Hematopoietic multipotent progenitor cell treated with erythropoietin and hydrocortisone succinate and interleukin-3 and kit ligand, for 15 days (in vitro differentiated cells): ENCODE measurements around the gene ZSCAN1.

Experiments used
- DNase-seq: peaks from one replicate; pipeline ENCODE4 v3.0.0-alpha.2; 2015; ENCODE audit warnings: low spot score

Gene ZSCAN1

GRCh38 chr19:58040751-58041525, 7.1 kb downstream of the ZSCAN1 start:
- DNase-seq, result no peak

- DNase-seq, result no peak
These were observed 8.9 kb downstream of the ZSCAN1 start for GRCh38 chr19:58042495-58043340.

DNA sequence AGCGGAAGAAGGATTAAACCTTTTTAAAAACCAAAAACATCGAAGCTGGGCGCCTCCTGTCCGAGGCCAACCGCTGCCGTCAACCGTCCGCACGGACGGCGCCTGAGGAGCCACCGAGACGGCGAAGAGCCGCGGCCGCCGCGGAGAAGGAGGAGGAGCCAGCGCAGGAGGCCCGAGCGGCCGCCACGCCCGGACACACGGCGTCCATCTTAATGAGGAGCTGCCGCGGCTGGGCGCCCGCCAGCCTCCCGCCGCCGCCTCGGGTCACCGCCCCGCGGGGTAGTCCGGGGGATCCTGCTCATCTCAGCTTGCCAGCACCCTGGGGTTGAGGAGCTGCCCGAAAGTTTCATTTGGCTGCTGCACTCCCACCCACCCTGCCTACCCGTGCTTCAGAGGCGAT, 10.6 kb downstream of the ZSCAN1 start:
- no peak for DNase-seq

GRCh38 chr19:58044886-58045285, 11.1 kb downstream of the ZSCAN1 start:
- DNase-seq, result no peak

DNA sequence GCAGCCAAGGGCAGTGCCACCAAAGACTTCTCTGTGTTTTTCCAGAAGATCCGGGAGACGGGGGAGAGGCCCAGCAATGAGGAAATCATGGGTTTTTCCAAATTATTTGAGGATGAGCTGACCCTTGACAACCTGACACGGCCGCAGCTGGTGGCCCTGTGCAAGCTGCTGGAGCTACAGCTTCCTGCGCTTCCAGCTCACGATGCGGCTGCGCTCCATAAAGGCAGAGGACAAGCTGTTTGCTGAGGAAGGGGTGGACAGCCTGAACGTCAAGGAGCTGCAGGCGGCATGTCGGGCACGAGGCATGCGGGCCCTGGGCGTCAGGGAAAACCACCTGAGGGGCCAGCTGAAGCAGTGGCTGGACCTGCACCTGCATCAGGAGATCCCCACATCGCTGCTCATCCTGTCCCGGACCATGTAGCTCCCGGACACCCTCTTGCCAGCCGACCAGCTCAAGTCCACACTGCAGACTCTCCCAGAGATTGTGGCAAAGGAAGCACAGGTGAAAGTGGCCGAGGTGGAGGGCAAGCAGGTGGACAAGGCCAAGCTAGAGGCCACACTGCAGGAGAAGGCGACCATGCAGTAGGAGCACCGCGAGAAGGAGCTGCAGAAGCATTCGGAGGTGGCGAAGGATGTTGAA, 11.7 kb downstream of the ZSCAN1 start:
- no peak for DNase-seq

GRCh38 chr19:58046856-58047255, 13.0 kb downstream of the ZSCAN1 start:
- no peak for DNase-seq

DNA sequence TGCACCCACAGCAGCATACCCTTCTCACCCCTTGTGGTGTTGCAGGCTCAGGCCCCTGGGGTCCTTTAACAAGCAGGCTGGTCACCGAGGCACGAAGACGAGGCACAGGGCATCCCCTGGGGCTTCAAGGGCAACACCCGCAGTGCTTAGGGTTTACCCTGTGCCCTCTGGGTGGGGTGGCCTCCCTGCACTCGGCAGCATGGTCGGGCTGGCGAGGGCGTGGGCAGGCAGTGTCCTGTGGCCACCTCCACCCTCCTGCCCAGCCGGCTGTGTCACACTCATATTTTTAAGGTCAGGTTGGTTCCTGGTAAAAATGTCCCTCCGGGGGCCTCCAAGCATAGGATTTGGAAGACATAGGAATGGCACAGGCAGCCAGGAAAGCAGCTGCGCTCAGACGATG, 13.8 kb downstream of the ZSCAN1 start:
- DNase-seq, result no peak

GRCh38 chr19:58052256-58052655, 18.4 kb downstream of the ZSCAN1 start:
- no peak for DNase-seq

- no peak for DNase-seq
These were observed 19.8 kb downstream of the ZSCAN1 start for GRCh38 chr19:58053480-58054156.

DNA sequence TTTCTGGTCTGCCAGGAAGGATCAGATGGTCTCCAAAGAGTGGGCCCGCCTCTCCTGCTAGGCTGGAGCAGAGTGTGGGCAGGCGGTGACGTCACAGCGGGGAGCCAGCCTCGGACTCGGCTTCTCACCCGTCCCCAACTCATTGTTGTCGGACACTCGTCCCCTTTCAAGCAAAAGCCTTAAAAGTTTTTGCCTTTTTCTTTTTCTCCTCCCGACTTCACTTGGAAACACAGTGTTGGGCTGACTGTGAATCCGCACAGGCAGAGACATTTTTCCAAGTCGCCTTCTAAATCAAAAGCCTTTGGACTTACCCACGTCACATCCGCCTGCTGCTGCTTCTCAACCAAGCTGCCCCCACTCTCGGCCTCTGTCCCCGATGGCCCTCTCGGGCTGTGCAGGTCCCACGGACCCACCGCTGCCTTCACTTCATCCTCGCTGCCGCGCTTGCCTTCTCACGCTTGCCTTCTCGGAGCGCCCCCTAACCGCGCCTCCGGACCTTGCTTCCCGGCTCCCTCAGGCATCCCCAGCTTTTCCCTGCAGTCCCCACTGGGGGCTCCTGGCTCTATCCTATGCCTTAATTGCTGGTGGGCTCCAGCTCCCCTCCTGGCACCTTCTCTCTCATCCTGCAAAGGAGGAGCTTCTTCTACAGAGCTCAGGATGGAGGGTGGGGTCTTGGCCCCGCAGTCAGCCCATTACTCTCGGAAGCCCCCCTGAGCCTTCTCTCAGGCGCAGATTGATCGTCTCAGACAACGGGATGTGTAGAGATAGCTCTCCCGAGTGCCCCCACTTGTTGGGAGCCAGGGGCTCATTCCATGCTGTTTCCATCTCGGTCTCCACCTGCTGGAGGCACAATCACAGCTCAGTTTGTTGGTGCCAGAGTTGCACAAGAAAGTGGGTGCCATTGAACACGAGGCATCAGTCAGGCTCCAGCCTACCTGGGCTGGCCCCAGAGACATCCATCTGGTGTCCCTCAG, 21.4 kb downstream of the ZSCAN1 start:
- no peak for DNase-seq

- no peak for DNase-seq
These were observed 22.4 kb downstream of the ZSCAN1 start for GRCh38 chr19:58056261-58056660.

GRCh38 chr19:58056861-58057260, 23.0 kb downstream of the ZSCAN1 start:
- DNase-seq, result no peak

- DNase-seq, result no peak
These were observed 24.6 kb downstream of the ZSCAN1 start for GRCh38 chr19:58058467-58058866.

DNA sequence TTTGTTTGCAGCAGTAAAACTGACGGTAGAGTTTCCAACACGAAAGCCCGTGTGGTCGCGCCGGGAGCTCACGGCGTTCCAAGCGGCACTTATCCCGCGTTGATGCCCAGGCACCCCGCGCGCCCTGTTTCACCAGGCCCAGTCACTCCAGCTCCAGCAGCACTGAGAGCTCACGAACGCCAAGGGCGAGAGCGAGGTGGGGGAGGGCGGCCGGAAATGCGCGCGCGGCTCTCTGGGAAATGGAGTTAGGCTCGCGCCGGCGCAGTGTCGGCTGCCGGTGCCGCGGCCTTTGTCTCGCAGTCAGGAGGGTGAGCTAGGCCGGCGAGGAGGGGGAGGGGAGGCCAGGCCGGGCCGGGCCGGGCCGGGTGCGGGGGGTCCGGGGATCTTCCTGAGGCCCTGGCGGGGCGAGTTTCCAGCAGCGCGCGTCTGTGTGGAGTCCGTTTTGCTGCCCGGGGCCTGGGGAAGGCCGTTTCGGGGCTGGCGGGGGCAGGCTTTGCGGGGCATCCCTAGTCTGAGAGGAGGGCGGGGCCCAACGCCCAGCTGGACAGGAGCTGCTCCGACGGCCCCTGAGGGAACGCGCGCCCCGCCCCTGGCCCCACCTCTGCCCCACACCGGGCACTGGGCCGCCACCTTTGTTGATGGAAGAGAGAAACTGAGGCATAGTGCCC, 25.3 kb downstream of the ZSCAN1 start, which contains the start of gene ZNF135:
ZNF135 (plus strand) TSS at position 280 of the 668 bp plus-strand sequence. CDS start 721 bp downstream, outside the sequence.
- no peak for DNase-seq

DNA sequence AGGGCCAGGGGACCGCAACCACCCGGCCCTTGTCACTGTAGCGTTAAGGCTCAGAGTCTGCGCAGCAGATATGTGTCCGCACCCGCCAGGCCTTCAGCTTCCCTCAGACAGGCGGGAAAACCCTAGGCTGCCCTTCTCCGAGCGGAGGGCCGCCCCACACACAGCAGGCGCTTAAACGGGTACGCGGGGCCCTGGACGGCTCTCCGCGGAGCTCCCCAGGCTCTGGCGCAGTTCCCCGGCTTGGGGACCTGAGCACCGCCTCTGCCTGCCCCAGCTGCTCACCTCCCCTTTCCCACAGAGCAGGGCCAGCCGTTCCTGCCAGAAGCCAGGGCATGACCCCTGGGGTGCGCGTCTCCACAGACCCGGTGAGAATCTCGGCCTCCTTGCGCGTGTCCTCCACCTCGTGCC, 25.9 kb downstream of the ZSCAN1 start:
- no peak for DNase-seq

GRCh38 chr19:58060231-58060630, 26.4 kb downstream of the ZSCAN1 start:
- no peak for DNase-seq

- DNase-seq, result no peak
These were observed 29.9 kb downstream of the ZSCAN1 start for GRCh38 chr19:58063712-58064111.

DNA sequence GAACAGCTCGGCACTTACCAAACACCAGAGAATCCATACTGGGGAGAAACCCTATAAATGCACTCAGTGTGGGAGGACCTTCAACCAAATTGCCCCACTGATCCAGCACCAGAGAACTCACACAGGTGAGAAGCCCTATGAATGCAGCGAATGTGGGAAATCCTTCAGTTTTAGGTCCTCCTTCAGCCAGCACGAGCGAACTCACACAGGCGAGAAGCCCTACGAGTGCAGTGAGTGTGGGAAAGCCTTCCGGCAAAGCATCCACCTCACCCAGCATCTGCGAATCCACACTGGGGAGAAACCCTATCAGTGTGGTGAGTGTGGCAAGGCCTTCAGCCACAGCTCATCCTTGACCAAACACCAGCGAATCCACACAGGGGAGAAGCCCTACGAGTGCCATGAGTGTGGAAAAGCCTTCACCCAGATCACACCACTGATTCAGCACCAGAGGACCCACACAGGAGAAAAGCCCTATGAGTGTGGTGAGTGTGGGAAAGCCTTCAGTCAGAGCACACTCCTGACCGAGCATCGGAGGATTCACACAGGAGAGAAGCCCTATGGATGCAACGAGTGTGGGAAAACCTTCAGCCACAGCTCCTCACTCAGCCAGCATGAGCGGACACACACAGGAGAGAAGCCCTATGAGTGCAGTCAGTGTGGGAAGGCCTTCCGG, 33.6 kb downstream of the ZSCAN1 start:
- no peak for DNase-seq

- DNase-seq, result no peak
These were observed 46.0 kb downstream of the ZSCAN1 start for GRCh38 chr19:58079792-58080191.

DNA sequence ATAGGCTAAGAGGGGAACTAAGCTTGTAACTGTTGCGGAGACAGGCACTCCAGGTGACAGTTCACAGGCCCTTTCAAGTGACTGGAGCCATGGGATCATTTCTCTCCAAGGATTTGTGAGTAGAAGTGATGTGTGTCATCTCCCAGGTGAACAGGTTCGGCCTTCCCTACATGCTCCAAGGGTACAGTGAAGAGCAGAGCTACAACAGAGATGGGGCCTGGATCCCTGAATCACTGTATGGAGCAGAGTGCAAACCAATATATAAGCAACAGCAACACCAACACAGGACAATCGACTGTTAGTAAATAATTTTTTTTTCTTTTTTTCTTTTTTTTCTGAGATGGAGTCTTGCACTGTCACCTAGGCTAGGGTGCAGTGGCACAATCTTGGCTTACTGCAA, 49.2 kb downstream of the ZSCAN1 start:
- DNase-seq, result no peak
